ENCODE data around the gene IPMK. TPM values are rescaled to one million over a fixed set of nuclear protein-coding genes. Genes with fewer than 3 reads are reported as not detected.

IPMK gene
- 40.4 TPM for total RNA-seq

- peak; percentile 93 for DNase-seq
These were observed at the start of gene IPMK for GRCh38 chr10:58267713-58268453. Gene IPMK, minus strand, starts transcription at chr10:58267894. Its CDS starts 283 bp downstream, at chr10:58267611.

DNA sequence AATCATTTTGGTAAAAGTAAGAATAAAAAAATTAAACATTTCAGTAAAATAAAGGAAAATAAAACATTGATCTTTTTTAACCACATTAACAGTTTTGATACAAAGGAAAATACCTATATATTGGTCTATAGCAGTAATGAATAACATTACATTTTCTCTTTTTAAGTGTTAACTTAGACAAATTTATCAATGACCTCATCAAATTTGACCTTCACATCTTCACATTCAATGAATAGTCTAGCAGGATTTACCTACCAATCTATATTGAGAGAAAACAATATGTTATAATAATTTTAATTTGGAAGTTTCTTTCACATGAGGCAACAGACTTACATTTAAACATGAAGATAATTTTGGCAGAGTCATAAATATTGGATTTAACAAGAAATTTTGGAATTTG, 49.2 kb upstream of the IPMK start:
- no peak for DNase-seq

- no peak for DNase-seq
These were observed 43.3 kb upstream of the IPMK start for GRCh38 chr10:58311026-58311425.

DNA sequence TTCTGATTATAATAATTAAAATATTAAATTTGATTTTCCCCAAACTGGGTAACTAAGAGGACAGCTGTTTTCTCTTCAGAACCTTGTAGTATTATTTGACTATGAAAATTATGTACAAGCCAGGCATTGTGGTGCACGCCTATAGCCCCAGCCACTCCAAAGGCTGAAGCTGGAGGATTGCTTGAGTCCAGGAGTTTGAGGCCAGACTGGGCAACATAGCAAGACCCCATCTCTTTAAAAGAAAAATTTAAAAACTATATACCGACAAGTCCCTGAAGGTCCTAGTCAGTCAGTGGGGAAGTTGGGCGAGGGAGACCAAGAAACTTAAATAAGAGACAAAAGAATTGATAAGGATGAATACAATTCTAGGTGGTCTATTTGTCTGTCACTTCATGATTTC, 40.0 kb upstream of the IPMK start:
- no peak for DNase-seq

GRCh38 chr10:58305821-58306220, 38.1 kb upstream of the IPMK start:
- no peak for DNase-seq

DNA sequence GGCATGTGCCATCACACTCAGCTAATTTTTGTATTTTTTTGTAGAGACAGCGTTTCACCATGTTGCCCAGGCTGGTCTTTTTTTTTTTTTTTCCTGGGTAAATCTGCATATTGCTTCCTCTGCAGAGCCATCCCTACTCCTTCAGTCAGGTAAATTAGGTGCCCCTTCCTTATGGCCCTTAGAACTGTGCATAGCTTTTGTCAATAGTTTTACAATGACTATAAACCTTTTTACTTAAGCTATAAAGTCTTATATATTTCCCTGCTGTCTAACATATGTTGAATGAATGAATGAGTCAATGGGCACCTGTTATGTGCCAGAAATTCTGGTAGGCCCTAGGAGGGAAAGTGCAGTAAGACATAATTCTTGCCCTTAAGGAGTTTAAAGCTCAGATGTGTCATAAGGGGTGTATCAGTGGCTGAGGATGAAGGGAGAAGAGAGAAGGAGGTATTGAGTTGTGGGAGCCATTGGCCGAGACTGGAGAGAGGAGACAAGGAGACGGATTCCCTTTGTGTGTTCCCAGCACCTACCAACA, 36.5 kb upstream of the IPMK start:
- DNase-seq, result no peak

- no peak for DNase-seq
These were observed 34.6 kb upstream of the IPMK start for GRCh38 chr10:58302254-58302653.

DNA sequence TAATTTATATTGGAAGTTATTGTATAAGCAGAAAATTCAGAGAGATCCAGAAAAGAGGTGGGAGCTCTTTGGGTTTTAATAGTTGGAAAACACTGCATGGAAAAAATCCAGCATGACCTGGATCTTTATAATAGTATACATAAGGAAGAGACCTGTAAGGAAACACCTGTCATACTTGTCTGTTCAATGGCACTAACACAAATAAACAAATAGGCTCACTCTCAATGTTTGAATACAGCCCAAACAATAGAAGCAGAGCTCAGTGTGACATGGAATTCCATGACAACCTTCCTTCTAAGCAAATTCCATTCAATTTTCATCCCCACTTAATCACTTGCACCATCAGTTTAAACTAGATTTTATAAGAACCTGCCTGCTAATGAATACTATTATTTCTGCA, 33.0 kb upstream of the IPMK start:
- no peak for DNase-seq

DNA sequence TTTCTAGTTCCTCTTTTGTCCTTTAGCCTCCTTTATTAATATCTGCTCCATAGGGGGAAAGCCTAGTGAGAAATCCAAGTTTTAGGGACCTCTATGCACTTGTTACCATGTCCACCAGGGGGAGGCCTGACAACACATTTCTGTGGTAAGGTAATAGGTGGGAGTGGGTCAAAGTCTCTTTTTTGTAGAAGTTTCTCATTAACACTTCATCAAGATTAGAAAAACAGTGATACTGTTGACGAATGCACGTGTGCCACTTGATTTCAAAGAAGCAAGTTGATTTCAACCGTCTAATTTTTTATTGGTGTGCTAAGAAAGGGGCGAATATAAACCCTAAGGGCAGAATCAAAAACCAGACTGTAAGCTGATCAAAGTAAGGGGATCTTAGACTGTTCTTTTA, 31.9 kb upstream of the IPMK start:
- no peak for DNase-seq

- DNase-seq, result no peak
These were observed 26.3 kb upstream of the IPMK start for GRCh38 chr10:58293989-58294388.

GRCh38 chr10:58291538-58292174, 24.0 kb upstream of the IPMK start:
- DNase-seq, result no peak

DNA sequence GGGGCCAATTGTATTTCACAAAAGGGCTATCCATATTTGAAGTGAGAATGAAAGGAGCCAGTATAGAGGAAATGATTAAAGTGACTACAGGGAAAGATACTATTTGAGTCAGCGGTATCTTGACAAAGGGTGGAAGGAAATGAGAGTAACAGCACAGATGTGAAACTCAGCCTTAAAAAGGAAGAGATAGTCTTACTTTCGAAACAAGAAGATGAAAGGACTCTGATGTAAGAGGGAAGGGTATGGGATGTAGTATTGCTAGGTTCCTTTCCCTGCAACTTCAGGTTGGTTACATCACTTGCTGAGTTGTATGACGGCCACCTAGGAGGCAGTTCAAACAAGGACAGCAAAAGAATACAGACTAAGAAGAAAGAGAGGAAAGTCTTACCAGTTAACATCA, 14.9 kb upstream of the IPMK start:
- no peak for DNase-seq

DNA sequence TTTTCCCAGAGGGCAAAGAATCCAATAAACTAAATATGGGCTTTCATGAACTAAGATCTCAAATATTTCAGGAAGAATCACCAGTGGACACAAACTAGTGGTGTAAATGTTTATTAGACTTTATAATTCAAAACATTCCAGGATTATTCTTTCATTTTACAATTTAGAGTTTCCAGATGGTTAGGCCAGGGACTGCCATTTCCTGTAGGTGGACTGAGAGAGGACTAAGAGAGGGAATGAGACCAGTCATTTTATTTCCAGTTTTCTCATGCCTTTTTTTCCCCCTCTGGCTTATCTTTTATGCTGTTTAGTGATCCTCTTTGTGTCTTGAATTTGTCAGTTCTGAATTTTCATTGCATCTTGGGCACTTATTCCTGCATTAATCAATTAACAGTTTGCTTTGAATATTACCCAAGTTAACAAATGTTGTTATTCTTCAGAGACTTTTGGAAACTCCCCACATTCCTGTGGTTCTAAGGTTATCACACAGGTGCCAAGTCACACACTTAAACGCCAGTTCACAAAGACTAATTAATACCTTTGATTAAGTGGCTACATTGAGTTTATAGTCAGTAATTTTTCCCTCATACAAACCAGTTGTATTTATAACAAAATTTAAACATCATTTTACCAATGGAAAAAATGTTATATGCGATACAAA, 13.5 kb upstream of the IPMK start:
- DNase-seq, result no peak

- no peak for DNase-seq
These were observed 12.8 kb upstream of the IPMK start for GRCh38 chr10:58280477-58280876.

GRCh38 chr10:58278962-58279307, 11.2 kb upstream of the IPMK start:
- DNase-seq, result no peak

- DNase-seq, result no peak
These were observed 10.7 kb upstream of the IPMK start for GRCh38 chr10:58278274-58278961.

DNA sequence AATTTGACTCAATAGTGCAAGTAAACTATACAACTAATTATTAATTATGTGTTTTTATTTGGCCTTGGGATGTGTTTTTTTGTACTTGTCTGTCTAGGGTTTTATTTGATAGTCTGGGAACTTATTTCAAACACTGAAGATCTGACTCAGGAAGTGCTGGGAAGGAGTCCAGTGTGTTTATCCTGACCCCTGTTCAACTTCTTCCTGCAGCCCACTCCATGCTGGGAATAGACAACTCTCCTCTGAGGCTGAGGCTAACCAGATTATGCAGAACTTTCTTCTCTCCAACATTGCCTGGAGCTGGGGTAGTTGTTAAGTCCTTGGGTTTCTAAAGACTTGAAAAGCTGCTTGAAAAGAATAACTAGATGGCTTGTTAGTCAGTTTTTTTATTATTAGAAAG, 8.2 kb upstream of the IPMK start:
- DNase-seq, result no peak

- no peak for DNase-seq
These were observed 7.6 kb upstream of the IPMK start for GRCh38 chr10:58275261-58275660.

DNA sequence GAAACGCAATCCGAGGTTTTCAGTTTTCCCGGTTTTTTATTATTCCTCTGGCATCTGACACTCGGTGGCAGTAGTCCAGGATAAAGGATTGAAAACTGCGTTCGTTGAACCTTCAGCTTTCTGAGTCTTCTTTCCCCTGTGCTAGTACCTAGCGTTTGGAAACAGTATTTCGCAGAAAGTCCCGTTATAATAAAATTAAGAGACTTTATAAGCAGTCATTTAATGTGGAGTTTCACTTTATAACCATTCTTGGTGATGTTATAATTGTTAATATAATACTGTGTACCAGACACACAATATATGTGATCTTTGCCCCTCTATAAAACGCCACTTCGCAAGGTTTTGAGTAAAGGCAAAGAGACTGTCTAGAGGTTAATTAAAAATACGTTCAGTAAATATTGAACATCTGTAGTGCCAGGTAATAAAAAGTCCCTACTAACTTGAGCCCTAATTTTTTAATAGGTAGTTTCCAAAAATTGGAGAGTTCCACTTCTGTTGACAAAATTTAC, 2.1 kb upstream of the IPMK start:
- DNase-seq, result no peak

DNA sequence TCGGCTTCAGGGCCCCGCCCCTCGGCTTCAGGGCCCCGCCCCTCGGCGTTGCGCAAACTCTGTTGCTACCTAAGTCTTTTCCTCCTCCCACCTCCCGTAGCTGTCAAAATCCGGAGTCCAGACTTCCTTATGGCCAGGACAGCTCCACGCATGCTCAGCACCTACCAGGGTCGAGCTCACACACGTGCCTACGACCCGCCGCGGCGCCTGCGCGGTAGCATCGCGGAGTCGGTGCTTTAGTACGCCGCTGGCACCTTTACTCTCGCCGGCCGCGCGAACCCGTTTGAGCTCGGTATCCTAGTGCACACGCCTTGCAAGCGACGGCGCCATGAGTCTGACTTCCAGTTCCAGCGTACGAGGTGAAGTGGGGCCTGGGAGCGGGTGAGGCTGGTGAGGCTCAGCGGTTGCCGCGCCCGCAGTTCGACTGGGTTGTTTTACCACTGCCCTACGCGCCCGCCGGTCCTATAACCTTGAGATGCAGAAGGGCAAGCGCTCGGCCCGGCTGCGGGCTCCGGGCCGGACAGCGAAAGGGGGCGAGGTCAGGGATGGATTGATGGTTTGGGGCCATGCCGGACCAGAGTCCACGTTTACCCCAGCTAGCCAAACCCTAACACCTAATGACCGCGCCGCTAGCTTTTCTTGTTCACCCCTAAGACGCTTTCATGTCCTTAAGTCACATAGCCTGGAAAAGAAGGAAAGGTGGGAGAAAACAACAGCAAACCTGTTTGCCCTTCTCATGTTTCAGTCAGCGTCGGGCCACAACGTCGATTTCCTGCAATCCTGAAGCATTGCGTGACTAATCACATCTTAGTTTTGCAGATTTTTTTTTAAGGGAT, 1.5 kb upstream of the IPMK start, which contains the start of gene CISD1:
TSS of gene CISD1 (plus strand) at position 217 of the 836 bp plus-strand sequence. CDS start at position 329, 112 bp downstream.
- peak; percentile 93 for DNase-seq

DNA sequence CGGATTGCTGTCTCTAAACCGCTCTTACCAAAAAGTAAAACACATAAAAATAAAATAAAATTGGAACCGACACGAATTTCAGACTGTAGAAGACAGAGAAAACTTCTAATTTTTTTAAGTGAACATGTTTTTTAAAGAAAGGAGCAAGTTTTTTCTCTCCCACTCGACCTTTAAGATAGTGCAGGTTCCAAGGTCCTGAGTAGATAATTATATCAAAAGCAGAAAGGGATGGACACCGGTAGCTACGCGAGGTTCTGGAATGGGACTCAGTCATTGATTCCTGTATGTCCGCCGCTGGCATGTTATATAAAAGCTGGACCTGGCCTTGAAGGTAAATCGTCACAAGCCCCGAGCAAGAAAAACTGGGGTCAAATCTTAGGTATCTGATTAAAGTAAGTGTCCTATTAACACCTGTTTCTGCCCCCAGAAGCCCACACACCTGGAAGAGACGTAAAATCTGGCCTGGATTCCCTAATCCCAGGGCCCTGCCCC, 806 bp upstream of the IPMK start:
- DNase-seq, result no peak
